Medulla oblongata (tissue), 1 donor: ENCODE results near the gene TP53I11.

ENCODE experiments used
- DNase-seq: peaks from one replicate; pipeline ENCODE4 v3.0.0-alpha.2; 2015; ENCODE audit errors: extremely low spot score

TP53I11 gene

DNA sequence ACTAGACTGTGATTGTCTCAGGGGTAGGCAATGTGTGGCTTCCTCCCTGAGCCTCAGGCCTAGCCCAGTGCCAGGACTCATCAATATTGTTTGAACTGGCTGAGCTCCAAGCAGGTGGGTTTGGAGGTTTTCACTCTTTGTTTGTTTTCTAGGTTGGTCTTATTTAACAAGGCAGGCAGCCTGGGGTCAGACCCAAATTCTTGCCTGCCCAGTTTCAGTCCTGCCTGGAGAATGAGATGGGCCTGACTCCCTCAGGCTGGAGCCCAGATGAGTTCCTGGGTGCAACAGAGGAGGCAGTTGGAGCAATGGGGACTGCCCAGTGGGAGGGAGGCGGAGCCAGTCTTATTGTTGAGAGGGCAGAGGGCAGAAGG is 28.3 kb upstream of the TP53I11 start:
- no peak for DNase-seq

DNA sequence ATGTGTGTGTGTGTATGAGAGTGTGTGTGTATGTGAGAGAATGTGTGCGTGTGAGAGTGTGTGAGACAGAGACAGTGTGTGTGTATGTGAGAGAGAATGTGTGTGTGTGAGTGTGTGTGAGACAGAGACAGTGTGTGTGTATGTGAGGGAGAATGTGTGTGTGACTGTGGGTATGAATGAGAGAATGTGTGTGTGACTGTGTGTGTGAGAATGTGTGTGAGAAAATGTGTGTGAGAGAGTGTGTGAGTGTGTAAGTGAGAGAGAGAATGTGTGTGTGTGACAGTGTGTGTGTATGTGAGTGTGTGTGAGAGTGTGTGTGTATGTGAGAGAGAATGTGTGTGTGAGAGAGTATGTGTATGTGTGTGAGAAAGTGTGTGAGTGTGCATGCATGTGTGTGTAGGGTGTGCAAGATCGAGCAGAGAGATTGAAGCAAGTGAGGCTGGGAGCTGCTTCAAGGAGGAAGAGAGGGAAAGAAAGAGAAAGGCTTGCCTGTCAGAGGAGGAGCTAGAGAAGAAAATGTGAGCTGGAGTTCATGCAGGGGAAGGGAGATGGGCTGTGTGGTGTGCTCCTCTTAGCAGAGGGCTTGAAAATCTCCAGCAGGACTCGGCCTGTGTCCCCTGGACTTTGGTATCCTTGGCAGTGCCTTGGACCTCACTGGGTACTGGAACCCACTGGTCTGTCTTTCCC is 27.7 kb upstream of the TP53I11 start:
- no peak for DNase-seq

DNA sequence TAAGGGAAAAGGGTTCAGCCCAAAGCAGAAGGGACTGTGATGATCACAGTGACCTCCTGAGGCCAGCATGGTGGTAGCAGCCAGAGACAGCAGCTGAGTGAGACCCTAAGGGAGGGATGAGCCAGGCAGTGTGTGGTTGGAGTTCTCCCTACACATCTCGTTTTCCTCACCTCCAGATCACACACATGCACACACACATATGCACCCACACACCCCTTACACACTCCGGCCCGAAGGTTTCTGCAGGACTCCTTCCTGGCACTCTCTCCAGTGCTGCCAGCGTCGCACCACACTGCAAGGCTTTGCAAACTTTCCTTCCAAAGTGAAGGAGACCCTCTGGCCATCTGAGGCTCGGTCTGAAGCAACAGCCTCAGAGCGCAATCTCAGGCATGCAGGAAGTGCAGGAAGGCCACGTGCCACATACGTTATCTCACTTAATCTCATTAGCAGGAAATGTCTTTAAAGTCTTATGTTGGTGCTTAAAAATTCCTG is 26.9 kb upstream of the TP53I11 start:
- no peak for DNase-seq

DNA sequence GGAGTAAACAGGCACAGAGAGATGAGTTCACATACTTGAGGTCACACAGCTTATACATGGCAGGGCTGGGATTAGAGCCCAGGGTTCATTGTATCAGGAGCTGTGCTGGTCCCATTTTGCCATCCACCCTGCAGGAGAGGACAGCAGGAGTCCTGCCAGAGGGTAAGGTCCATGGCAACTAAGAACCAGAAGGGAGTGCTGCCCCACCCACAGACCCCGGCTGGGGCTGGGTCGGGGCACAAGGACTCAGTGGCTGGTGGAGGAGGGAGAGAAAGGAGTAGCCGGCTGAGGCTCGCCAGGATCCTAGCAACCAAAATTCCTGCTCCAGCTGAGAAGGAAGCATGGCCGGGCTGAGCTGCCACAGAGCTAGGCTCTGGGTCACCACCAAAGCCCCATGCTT is 25.9 kb upstream of the TP53I11 start:
- no peak for DNase-seq

DNA sequence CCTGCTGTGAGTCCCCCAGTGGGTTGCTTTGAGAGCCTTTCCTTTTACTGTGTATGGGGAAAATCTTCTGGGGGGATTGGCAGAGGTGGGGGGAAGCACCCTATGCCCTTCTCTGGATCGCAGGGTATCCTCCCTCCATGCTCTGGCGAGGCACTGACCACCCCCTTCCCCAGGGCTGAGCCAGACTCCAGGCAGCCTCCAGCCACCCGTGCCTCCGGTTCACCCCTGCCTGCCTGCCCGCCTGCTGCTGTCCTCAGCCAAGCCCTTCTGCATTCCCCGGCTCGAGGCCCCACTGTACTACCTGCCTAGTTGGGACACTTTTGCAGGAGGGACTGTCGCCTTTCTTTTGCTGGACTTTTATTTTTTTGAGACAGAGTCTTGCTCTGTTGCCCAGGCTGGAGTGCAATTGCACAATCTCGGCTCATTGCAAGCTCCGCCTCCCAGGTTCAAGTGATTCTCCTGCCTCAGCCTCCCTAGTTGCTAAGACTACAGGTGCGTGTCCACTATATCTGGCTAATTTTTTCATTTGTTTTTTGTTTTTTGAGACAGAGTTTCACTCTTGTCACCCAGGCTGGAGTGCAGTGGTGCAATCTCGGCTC is 23.8 kb upstream of the TP53I11 start:
- no peak for DNase-seq

DNA sequence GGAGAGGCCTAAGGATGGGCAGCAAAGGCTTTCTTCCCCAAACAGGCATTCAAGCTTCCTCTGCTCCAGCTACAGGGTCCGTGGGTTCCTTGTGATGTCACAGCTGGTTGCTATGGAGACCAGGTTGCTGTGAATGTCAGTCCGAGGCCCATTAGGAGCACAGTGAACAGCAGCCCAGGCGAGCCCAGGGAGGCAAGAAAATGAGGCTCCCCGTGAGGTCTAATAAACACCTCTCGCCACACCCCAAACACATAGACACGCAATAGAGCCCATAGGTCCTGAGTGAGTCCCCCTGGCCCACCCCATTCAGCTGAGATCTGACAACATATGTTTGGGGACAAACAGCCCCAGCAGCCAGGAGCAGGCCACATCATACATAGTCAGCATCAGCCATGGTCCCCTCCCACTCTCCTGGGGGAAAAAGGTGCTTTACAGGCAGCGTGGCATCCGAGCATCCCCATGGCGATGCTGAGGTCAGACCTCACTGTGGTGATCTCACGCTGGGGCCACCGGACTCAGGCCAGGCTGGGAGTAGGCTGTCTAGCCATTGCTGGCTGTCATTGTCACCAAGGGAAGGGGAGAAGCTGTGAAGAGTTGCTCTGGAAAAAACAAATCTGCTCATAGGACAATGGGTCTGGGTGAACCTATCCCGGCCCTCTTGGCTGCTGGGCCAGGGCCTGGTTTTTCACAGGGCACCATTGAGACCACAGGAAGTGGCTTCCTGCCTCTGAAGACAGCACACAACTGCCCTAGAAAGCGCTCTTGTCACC is 23.1 kb upstream of the TP53I11 start:
- no peak for DNase-seq

DNA sequence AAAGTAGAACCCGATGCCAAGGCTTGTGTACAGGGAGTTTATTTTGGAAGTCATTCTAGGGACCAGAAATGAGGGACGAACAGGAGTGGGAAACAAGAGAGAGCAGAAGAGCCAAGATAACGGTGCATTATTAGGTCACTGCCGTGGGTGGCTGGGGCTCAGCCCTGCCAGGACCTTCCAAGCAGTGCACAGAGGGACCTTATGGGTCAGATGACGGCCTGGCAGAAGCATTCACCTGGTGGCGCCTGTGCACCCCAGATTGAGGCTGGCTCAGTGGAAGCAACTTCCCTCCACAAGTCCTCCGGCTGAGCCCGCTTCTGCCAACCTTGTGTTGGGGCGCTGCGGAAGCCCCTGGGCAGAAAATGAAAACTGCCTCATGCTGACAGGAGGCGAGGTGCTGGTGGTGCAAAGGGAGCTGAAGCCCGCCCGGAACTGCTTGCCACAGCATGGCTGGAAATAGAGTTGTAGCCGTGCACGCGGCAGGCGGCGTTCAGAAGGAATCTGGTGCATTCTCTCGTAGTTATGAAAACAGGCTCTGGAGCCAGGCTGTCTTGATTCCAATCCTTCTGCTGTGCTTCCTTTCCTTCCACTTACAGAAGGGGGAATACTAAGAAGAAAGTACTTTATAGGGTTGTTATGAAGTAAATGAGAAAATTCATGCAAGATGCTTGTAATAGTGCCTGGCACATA is 22.2 kb upstream of the TP53I11 start:
- DNase-seq, result no peak

DNA sequence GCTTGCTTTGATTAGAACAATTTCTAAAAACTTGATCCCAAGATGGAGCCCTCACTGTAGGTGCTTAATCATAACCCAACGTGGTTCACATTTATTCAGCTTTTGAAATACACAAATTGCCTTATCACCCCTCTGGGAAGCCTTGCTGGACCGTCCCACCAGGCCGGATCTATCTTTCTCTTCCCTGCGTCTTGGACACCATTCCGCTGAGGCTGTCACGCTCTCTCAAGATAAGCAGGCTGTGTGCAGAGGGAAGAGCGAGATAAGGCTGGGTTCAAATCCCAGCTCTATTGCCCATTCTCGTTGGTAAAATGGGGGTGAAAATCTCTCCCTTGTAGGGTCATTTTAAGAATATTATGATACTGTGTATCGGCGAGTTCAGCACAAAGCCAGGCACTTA is 20.5 kb upstream of the TP53I11 start:
- no peak for DNase-seq

DNA sequence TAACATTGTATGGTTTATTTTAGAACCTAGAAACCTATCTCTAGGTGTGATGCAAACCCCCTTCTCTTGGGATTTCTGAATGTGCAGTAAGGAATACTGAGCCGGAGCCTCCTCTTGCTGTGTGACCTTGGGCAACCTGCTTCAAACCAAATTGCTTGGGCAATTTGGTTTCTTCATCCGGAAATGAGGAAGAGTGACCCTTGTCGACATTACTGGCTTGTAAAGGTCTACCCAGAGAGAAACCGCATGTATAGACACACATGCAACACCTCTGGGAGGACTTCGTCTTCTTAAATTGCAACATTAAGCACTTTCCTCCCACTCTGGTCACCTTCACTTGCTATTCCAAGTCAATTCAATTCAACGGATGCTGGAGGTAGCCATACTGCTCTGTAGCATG is 19.6 kb upstream of the TP53I11 start:
- DNase-seq, result no peak

DNA sequence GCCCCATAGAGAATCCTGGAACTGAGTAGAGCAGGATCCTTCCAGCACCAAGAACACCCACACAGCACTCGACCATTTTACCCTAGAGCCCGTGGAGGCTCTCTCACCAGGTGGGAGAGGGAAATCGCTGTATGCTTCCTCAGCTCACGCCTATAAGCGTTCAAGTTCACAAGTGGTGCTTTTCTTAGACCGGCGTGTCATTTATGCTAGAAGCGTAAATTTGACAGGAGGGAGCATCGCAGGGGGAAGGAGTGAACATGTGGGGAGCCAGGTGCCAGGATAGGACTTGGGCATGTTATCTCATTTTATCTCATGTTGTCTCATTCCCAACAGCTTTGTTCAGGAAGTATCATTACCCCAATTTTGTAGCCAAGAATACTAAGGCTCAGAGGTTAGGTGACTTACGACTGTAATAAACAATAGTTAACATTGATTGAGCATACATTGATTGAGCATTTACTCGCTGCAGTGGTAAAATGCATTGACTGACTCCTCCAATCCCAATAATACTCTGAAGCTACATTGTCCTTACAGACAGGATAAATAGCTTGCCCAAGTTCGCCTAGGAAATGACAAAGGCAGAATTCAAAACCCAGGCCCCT is 19.1 kb upstream of the TP53I11 start:
- DNase-seq, result no peak

DNA sequence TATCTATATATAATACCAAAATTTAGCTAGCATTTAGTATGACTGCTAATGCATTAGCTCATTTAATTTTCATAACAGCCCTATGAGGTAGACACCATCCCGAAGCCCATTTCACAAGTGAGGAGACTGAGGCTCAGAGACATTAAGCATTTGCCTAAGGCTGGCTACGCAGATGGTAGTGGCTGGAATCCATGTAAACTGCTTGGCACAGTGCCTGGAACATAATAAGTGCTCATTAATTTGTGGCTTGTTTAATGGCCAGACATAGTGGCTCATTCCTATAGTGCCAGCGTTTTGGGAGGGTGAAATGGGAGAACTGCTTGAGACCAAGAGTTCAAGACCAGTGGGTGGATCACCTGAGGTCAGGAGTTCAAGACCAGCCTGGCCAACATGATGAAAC is 17.8 kb upstream of the TP53I11 start:
- DNase-seq, result no peak

DNA sequence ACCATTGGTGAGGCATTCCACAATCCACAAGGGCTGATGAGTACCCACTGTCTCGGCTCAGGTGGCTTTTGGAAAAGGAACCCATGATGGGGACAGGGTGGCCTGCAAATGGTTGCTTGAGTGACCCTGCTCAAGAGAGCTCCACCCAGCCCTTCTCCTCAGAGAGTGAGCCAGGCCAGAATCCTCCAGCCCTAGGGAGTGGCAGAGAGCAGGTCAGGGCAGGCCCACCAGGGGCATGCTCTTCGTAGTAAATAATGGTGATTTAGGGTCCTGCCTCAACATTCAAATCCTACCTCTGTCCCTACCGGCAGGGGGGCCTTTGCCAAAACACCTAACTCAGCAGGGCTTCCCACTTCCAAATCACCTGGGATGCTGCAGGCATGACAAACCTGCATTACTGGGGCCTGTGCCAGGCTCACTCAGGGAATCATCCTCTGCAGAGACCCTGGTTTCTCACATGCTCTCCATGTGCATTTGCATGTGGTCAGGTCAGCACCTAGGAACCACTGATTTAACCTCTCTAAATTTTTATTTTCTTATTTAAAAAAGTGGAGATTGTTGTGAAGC is 17.3 kb upstream of the TP53I11 start:
- DNase-seq, result no peak

DNA sequence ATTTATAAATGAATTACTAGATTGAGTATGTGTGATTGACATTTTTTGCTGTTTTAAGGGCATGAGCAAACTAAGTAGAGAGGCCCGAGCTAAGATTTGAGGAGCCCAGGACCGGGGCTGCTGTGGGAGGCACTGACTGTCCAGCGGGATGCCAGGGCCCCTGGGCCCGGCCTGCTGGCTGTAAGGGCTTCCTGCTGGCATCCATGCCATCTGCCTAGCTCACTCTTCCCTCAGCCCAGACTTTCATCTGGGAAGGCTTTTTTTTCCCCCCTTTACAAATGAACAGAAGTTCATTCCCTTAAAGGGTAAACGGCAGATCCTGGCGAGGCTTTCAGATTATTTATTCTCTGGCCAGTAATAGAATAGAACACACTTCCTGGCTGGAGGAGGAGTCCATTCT is 16.0 kb upstream of the TP53I11 start:
- DNase-seq, result no peak

DNA sequence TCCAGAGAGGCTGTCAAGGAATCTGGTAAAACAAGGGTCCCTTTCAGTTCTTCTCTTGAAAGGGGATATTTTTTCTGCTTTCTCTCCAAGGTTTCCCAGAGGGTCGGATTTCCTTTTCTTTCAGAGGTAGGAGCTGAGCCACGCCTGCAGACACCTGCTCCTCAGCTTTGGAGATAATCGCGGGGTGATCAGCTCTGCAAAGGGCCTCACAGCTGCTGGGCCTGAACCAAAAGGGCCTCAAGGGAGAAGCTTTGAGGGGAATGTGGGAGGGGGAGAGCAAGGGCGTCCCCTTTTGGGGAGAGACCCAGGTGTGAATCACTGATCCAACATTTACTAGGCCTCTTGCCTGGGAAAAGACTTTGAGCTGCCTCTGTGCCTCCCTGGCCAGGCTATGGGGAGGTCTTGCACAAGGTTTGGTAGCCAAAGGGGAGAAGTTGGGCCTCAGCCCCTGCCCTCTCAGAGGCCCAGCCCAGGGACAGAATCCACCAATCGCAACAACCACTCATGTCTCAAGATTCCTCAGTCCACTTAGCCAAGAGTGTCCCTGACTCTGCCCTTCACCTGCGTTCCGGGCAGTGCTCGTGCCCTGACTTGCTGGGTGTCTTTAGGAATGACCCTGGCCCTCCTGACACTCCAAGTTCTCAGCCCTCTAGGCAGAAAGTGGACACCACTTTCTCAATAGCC is 14.0 kb upstream of the TP53I11 start:
- no peak for DNase-seq

DNA sequence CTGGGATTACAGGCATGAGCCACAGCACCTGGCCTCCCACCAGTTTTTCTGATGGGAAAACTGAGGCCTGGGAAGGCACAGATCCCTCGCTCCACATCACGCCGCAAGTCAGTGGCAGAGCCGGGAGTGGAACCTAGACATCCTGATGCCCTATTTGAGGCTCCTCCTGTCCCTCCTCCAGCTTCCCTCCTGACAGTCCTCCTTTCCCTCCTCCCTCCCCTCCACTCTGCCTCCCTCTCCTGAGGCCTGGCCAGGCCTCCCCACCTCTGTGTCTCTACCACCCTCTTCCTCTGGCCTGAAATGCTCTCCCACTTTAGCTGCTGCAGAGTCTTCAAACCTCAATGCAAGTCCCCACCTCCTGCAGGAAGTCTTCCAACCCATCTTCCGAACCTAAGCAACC is 13.3 kb upstream of the TP53I11 start:
- DNase-seq, result no peak

DNA sequence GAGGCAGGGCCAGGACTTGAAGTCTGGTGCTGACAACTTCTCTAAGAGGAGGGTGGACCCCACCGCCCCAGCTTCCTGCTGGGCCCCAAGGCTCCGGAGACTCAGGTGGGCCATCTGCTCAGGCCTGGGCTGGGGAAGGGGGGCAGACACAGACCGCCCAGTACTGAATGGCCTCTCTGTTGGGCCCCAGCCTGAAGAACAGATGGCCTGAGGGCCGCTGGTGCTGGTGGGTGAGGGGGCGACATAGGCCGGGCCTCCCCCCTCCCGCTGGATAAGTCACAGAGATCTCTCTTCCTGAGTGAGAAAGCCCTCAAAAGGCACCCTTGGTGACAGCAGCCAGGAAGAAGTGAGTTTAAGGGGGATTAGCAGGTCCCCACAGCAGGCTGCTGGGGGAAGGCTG is 12.5 kb upstream of the TP53I11 start:
- DNase-seq, result no peak

DNA sequence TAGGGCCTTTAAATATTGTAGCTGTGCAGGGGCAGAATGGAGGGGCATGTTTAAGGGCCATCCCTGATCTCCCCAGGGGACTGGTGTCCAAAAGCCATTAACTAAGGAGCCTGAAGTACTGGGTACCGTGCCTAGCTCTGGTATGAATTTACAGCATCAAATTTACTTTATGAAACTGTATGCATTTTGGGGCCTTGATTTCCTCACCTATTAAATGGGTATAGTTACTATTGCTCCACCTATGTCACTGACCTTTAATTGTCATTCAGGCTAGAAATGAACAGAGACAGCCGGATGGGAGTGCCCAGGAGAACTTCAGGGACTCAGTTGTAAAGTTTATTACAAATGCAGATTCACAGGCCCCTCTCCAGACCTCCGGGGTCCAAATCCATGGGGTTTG is 11.8 kb upstream of the TP53I11 start:
- DNase-seq, result no peak

DNA sequence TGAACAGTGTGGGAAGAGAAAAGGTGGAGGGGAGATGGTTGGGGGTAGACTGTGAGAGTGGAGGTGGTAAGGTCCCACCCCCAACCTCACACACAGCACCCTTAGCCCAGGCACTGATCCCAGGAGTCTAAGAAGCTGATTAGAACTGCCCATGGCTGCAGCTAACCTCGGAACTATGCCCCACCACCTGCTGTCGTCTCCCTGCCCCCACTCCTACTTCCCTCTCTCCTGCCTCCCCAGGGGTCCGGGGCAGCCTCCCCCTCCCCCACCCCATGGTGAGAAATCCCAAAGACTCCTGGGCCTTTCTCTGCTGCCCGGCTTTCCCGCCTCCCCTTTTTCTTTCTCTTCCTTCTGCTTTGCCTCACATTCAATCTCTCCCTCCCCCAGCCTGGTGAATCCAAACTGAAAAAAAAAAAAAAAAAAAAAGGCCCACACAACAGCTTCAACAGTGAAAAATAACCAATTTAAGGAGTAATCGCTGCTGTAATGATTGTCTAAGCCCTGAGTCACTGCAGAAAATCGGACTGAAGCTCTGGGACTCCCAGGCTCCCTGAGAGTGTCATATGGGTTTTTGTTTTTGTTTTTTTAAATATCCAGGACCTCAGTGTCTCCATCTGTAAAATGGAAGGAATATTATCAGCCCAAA is 9.6 kb upstream of the TP53I11 start:
- DNase-seq, result no peak

DNA sequence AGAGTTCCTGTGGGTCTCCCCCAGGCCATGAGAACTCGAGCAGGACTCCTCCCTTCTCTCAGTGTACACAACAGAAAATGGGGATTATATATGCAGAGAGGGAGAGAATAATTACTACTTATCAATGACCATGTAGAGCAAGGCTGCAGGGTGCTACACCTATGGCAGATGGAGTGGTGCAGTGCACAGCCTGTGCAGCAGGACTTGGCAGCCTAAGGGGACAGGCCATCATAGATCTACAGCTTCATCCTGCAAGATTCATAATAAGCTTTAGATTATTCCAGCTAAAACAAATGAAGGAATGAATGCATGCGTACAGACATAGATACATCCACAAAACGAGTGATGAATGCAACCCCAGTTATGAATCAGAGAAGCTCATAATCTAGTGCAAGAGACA is 8.4 kb upstream of the TP53I11 start:
- no peak for DNase-seq

DNA sequence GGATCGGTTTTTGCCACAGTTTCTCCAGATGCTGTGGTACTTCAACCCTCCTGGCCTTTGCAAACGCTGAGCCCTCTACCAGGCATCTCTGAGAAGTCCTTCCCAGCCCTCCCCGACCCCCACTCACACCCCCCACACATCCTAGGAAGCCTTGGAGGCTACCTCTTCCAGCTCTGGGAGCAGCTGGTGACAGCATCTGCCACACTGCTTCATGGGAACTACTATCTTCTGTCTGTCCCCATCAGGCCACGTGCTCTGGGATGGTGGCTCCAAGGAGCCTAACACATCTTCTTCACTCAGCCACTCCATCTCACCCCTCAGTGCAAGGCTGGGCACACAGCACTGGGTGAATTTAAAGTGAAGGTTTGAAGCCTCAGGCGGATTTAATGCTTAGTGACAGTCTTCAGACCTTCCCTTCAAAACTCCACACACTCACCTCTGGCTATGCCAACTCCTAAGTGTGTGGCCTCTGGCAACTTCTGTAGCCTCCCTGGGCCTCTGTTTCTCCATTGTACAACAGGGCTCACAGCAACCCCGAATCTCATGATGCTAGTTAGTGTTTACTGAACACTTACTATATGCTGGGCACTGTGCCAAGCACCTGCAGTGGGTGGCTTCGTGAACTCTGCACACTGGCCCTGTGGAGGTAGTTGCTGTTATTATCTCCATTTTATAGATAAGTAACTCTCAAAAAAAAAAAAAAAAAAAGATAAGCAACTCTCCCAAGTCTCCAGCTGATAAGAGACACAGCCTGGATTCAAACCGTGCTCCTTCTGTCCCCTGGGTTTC is 7.3 kb upstream of the TP53I11 start:
- DNase-seq, result no peak
